Loucy (cell line): ENCODE measurements around the gene SELENON.

Experiments used
- H2AFZ ChIP-seq: fragments of 200-600 bp; sonication (generic); 2 replicates; pipeline ENCODE4 v1.6.0; 2016; ENCODE audit warnings: antibody characterized with exemption, mild to moderate bottlenecking, low read length, moderate library complexity
- H3F3A ChIP-seq: fragments of 200-600 bp; 2 replicates; pipeline ENCODE4 v1.6.0; 2016; ENCODE audit warnings: antibody characterized with exemption, low read depth, mild to moderate bottlenecking
- H3K27me3 ChIP-seq: fragments of 200-600 bp; sonication (generic); 2 replicates; pipeline ENCODE4 v1.6.1; 2014; ENCODE audit warnings: low read length, mild to moderate bottlenecking; ENCODE audit not compliant: insufficient read depth, poor library complexity, severe bottlenecking
- H3K36me3 ChIP-seq: fragments of 200-600 bp; sonication (generic); 2 replicates; pipeline ENCODE4 v1.6.1; 2016; ENCODE audit warnings: low read length; ENCODE audit not compliant: insufficient read depth
- H3K4me1 ChIP-seq: fragments of 200-600 bp; sonication (generic); 2 replicates; pipeline ENCODE4 v1.5.1; 2014; ENCODE audit warnings: low read length, mild to moderate bottlenecking; ENCODE audit not compliant: insufficient read depth, poor library complexity, severe bottlenecking
- H3K4me2 ChIP-seq: fragments of 200-600 bp; sonication (generic); 2 replicates; pipeline ENCODE4 v1.6.0; 2014; ENCODE audit warnings: antibody characterized with exemption, low read length, low read depth, mild to moderate bottlenecking; ENCODE audit not compliant: poor library complexity, severe bottlenecking
- H3K4me3 ChIP-seq: fragments of 200-600 bp; sonication (generic); 2 replicates; pipeline ENCODE4 v1.5.1; 2014; ENCODE audit warnings: low read length, mild to moderate bottlenecking, mixed read lengths; ENCODE audit not compliant: poor library complexity, severe bottlenecking
- H3K79me2 ChIP-seq: fragments of 200-600 bp; sonication (generic); 2 replicates; pipeline ENCODE4 v1.6.1; 2014; ENCODE audit warnings: low read length; ENCODE audit not compliant: insufficient read depth
- H3K9ac ChIP-seq: fragments of 200-600 bp; sonication (generic); 2 replicates; pipeline ENCODE4 v1.6.0; 2014; ENCODE audit warnings: mild to moderate bottlenecking, low read depth, low read length, moderate library complexity; ENCODE audit not compliant: poor library complexity, severe bottlenecking
- H3K9me2 ChIP-seq: fragments of 200-600 bp; sonication (generic); replicated peaks from 2 replicates; pipeline ENCODE4 v1.6.1; 2016; ENCODE audit warnings: low read depth, low read length, mixed read lengths
- H3K9me3 ChIP-seq: fragments of 200-600 bp; sonication (generic); 2 replicates; pipeline ENCODE4 v1.6.1; 2014; ENCODE audit warnings: mild to moderate bottlenecking, antibody characterized with exemption, low read length, low read depth; ENCODE audit not compliant: insufficient read depth
- H4K20me1 ChIP-seq: fragments of 200-600 bp; sonication (generic); 2 replicates; pipeline ENCODE4 v1.6.0; 2014; ENCODE audit warnings: antibody characterized with exemption, low read length, mild to moderate bottlenecking; ENCODE audit not compliant: insufficient read depth, poor library complexity, severe bottlenecking
- EZH2phosphoT487 ChIP-seq: fragments of 200-600 bp; IDR thresholded peaks from 2 replicates; pipeline ENCODE4 v1.6.1; 2018; ENCODE audit warnings: antibody characterized with exemption, mild to moderate bottlenecking, moderate library complexity, borderline replicate concordance
- TF ChIP-seq, protein P1 (sequence below): fragments of 200-600 bp; sonication (generic); conservative IDR thresholded peaks from 2 replicates; pipeline ENCODE4 v1.5.1; 2014; ENCODE audit warnings: mild to moderate bottlenecking, antibody characterized with exemption, low read length

Gene SELENON

DNA sequence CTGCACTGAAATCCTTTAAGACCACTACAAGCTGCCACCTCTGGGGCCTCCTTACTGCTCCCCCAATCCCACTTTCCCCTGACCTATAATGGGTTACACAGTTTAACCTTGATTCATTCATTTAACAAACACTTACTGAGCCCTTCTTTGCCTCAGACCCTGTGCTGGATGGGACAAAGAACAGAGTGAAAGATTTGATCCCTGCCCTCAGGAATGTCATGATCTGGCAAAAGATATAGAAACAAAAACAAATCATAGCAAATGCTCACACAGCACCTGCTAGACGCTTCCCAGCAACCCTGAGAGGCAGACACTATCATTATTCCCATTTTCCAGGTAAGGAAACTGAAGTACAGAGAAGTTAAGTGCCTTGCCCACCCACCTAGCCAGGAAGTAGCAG lies 66.3 kb downstream of the SELENON start:
- Histone ChIP-seq H3K4me1 (peaks cover 10% of the 10 kb centered on the region), H3K9me3 (no peaks in the 10 kb centered on the region), H3K9ac (no peak overlapping the region), H3K79me2 (no peaks in the 10 kb centered on the region), H3K4me2 (no peak overlapping the region), H3K36me3 (no peaks in the 10 kb centered on the region), H4K20me1 (no peaks in the 10 kb centered on the region), H3F3A (no peaks in the 10 kb centered on the region), H2AFZ (no peak overlapping the region), H3K4me3 (no peak overlapping the region), H3K27me3 (no peaks in the 10 kb centered on the region), H3K9me2 (no peaks in the 10 kb centered on the region)
- no peak for TF ChIP-seq EZH2phosphoT487
- TF ChIP-seq, protein P1, sequence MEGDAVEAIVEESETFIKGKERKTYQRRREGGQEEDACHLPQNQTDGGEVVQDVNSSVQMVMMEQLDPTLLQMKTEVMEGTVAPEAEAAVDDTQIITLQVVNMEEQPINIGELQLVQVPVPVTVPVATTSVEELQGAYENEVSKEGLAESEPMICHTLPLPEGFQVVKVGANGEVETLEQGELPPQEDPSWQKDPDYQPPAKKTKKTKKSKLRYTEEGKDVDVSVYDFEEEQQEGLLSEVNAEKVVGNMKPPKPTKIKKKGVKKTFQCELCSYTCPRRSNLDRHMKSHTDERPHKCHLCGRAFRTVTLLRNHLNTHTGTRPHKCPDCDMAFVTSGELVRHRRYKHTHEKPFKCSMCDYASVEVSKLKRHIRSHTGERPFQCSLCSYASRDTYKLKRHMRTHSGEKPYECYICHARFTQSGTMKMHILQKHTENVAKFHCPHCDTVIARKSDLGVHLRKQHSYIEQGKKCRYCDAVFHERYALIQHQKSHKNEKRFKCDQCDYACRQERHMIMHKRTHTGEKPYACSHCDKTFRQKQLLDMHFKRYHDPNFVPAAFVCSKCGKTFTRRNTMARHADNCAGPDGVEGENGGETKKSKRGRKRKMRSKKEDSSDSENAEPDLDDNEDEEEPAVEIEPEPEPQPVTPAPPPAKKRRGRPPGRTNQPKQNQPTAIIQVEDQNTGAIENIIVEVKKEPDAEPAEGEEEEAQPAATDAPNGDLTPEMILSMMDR: no peak

DNA sequence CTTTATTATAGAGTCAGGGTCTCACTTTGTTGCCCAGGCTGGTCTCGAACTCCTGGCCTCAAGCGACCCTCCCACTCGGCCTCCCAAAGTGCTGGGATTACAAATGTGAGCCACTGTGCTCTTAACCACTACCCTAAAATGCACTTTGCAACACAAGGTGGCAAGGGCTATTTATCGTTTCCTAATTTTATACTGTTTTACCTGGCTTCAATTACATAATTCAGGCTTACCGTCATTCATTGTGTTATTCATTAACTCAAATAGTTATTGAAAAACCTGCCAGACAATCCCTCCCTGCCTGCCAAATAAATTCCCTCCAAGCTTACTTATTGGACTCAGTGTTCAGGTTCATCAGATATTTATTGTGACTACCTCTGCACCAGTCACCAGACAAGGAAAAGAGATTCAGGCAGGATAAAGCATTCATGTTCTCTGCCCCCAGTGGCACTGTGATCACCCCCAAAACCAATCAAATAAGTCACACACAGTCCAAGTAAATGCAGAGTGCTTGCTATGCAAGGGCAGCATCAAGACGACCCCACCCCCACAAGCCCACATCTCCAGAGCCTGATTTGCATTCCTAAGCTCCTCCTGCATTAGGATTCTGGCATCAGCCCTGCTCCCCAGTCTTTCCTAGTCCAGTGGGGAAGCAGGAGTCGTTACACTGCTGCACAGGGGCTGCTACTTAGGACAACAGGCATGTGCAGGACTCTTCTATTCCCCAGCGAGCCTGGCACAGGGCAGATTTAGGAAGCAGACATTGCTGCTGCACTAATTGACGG lies 67.4 kb downstream of the SELENON start:
- no peak for TF ChIP-seq EZH2phosphoT487
- TF ChIP-seq, protein P1: no peak
- Histone ChIP-seq H2AFZ (no peak overlapping the region), H3K4me3 (no peak overlapping the region), H3K9me2 (no peaks in the 10 kb centered on the region), H3F3A (no peaks in the 10 kb centered on the region), H3K79me2 (no peaks in the 10 kb centered on the region), H3K27me3 (no peaks in the 10 kb centered on the region), H3K4me1 (peaks cover 13% of the 10 kb centered on the region), H3K9ac (no peak overlapping the region), H3K4me2 (no peak overlapping the region), H4K20me1 (no peaks in the 10 kb centered on the region), H3K9me3 (no peaks in the 10 kb centered on the region), H3K36me3 (no peaks in the 10 kb centered on the region)
